Measurements from ENCODE around the gene HRC.

DNA sequence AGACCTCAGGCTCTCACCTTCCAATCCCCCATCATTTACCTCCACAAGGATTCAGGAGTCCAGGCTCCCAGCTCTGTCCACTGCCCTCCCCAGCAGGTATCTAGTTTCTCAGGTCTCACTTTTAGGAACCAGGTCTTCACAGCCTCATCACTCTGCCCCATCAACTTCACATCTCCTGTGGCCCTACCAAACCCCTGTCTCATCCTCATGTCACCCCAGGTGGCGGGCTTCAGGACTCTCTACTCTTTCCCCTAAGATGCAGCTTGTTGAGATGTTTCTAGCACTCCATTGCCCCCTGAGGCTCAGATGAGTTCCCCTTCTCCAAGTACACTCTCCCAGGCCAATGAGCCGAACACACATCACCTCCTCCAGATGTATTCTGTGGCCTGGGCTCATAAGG lies 34.3 kb downstream of the HRC start:
- TF ChIP-seq, protein P1, sequence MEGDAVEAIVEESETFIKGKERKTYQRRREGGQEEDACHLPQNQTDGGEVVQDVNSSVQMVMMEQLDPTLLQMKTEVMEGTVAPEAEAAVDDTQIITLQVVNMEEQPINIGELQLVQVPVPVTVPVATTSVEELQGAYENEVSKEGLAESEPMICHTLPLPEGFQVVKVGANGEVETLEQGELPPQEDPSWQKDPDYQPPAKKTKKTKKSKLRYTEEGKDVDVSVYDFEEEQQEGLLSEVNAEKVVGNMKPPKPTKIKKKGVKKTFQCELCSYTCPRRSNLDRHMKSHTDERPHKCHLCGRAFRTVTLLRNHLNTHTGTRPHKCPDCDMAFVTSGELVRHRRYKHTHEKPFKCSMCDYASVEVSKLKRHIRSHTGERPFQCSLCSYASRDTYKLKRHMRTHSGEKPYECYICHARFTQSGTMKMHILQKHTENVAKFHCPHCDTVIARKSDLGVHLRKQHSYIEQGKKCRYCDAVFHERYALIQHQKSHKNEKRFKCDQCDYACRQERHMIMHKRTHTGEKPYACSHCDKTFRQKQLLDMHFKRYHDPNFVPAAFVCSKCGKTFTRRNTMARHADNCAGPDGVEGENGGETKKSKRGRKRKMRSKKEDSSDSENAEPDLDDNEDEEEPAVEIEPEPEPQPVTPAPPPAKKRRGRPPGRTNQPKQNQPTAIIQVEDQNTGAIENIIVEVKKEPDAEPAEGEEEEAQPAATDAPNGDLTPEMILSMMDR (IDR thresholded peaks at IDR 0.05): no peak
- no peak for TF ChIP-seq POLR2A (IDR thresholded peaks at IDR 0.05)

All from body of pancreas (tissue), 4 donors.